Measurements from ENCODE around the gene OR10AG1.

OR10AG1 gene

DNA sequence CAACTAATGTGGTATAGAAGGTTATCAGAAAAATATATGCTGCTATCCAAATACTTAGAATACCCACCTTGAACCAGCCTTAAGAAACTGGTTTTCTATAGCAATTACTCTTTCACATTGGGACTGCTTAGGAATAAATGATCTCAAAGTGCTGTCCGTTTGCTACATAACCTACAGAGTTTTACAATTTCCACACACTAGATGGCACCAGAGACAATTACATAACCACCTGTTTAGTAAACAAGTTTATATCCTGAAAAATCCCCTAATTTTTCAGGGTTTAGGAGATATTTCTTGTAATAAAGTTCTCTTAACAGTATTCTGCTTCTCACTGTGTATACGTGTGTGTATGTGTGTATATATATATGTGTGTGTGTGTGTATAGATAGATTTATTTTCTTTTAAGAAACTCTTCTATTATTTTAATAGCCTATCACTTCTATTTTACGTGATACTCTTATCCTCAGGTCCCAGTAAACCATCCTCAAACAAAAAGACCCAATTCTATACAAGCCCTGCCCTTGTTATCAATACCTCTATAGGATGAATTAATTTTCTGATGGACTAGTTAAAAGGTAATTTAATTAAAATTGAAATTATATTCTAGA is 26.9 kb downstream of the OR10AG1 start:
- peak; percentile 57 for DNase-seq
- Histone ChIP-seq H3K9me3 (replicated peaks; ENCODE audit: insufficient read depth, low read length) (no peaks in the 10 kb centered on the region), H3K27ac (ENCODE audit: low read length) (no peak overlapping the region), H3K79me2 (ENCODE audit: low read length) (no peaks in the 10 kb centered on the region), H3K36me3 (replicated peaks; ENCODE audit: insufficient read depth, low read length) (no peaks in the 10 kb centered on the region), H3K9me2 (replicated peaks; ENCODE audit: insufficient read depth, low read length) (no peaks in the 10 kb centered on the region), H3K4me3 (ENCODE audit: low read length) (no peak overlapping the region), H2AFZ (ENCODE audit: low read length) (no peak overlapping the region), H3K27me3 (replicated peaks; ENCODE audit: insufficient read depth, low read length) (no peaks in the 10 kb centered on the region), H3K4me2 (ENCODE audit: low read depth, low read length) (no peak overlapping the region), H4K20me1 (ENCODE audit: insufficient read depth, low read length) (no peaks in the 10 kb centered on the region), H3K4me1 (ENCODE audit: low read length) (no peaks in the 10 kb centered on the region), H3F3A (ENCODE audit: insufficient read depth, low read length) (no peaks in the 10 kb centered on the region), H3K9ac (ENCODE audit: low read length) (no peak overlapping the region)
- TF ChIP-seq, protein P1, sequence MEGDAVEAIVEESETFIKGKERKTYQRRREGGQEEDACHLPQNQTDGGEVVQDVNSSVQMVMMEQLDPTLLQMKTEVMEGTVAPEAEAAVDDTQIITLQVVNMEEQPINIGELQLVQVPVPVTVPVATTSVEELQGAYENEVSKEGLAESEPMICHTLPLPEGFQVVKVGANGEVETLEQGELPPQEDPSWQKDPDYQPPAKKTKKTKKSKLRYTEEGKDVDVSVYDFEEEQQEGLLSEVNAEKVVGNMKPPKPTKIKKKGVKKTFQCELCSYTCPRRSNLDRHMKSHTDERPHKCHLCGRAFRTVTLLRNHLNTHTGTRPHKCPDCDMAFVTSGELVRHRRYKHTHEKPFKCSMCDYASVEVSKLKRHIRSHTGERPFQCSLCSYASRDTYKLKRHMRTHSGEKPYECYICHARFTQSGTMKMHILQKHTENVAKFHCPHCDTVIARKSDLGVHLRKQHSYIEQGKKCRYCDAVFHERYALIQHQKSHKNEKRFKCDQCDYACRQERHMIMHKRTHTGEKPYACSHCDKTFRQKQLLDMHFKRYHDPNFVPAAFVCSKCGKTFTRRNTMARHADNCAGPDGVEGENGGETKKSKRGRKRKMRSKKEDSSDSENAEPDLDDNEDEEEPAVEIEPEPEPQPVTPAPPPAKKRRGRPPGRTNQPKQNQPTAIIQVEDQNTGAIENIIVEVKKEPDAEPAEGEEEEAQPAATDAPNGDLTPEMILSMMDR (IDR thresholded peaks at IDR 0.05; ENCODE audit: low read length): peak; percentile 59
- TF ChIP-seq EZH2 (optimal IDR thresholded peaks at IDR 0.05; ENCODE audit: low read depth, low read length): no peak

DNA sequence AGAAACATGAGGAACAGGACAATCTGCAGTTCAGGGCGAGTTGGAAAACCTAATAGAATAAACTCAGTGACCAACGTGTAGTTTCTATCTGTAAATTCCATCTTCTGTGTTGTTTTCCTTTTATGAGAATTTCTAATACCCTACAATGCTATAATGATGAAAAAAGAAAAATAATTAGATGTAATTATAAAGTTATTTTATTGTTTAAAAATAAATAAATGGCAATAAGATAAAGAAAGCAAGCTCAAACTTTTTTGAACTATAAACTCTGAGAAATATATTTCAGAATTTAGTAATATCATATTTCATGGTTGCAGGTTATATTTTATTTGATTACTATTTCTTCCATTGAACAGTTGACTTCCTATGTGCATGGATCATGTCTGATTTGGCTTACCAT is 33.4 kb downstream of the OR10AG1 start, which contains the start of gene OR5I1:
TSS of gene OR5I1 (minus strand) at position 101 of the 400 bp plus-strand sequence. CDS start at position 101, 0 bp downstream.
- Histone ChIP-seq H3K27ac (ENCODE audit: low read length) (no peak within 1 kb of the TSS), H2AFZ (ENCODE audit: low read length) (no peak within 1 kb of the TSS), H3K79me2 (ENCODE audit: low read length) (no peaks in the 10 kb centered on the region), H3K9ac (ENCODE audit: low read length) (no peak within 1 kb of the TSS), H3K27me3 (replicated peaks; ENCODE audit: insufficient read depth, low read length) (no peaks in the 10 kb centered on the region), H3K4me3 (ENCODE audit: low read length) (no peak within 1 kb of the TSS), H3K9me2 (replicated peaks; ENCODE audit: insufficient read depth, low read length) (no peaks in the 10 kb centered on the region), H4K20me1 (ENCODE audit: insufficient read depth, low read length) (no peaks in the 10 kb centered on the region), H3K36me3 (replicated peaks; ENCODE audit: insufficient read depth, low read length) (no peaks in the 10 kb centered on the region), H3F3A (ENCODE audit: insufficient read depth, low read length) (no peaks in the 10 kb centered on the region), H3K9me3 (replicated peaks; ENCODE audit: insufficient read depth, low read length) (no peaks in the 10 kb centered on the region), H3K4me2 (ENCODE audit: low read depth, low read length) (no peak within 1 kb of the TSS), H3K4me1 (ENCODE audit: low read length) (no peaks in the 10 kb centered on the region)
- no peak for DNase-seq
- TF ChIP-seq EZH2phosphoT487 (IDR thresholded peaks at IDR 0.05; ENCODE audit: low read length) (no peak), EZH2 (optimal IDR thresholded peaks at IDR 0.05; ENCODE audit: low read depth, low read length) (no peak)
- TF ChIP-seq, protein P1 (IDR thresholded peaks at IDR 0.05; ENCODE audit: low read length): no peak

DNA sequence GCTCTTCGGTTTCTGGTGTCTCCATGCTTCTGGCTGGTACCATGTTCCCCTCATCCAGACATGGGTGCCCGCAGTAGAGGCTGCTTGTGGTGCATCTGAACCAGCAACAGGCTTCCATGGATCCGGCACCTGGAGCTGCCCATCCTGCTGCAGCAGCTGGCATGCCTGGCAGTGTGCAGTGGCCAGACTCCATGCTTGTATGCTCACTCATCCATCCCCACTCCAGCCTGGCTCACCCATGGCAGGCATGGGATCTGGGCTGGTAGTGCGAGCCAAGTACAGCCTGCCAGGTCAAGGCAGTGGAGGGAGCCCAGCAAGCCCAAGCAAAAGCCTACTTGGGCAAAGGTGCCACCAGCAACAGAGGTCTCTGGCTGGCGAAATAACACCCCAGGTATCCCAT is 49.2 kb downstream of the OR10AG1 start:
- Histone ChIP-seq H3K4me1 (ENCODE audit: low read length) (no peaks in the 10 kb centered on the region), H4K20me1 (ENCODE audit: insufficient read depth, low read length) (no peaks in the 10 kb centered on the region), H3K4me2 (ENCODE audit: low read depth, low read length) (no peak overlapping the region), H3K9me2 (replicated peaks; ENCODE audit: insufficient read depth, low read length) (no peaks in the 10 kb centered on the region), H3K9me3 (replicated peaks; ENCODE audit: insufficient read depth, low read length) (no peaks in the 10 kb centered on the region), H3K9ac (ENCODE audit: low read length) (no peak overlapping the region), H3K79me2 (ENCODE audit: low read length) (no peaks in the 10 kb centered on the region), H3K4me3 (ENCODE audit: low read length) (no peak overlapping the region), H3F3A (ENCODE audit: insufficient read depth, low read length) (no peaks in the 10 kb centered on the region), H3K27me3 (replicated peaks; ENCODE audit: insufficient read depth, low read length) (no peaks in the 10 kb centered on the region), H2AFZ (ENCODE audit: low read length) (no peak overlapping the region), H3K36me3 (replicated peaks; ENCODE audit: insufficient read depth, low read length) (no peaks in the 10 kb centered on the region), H3K27ac (ENCODE audit: low read length) (no peak overlapping the region)
- DNase-seq: no peak
- no peak for TF ChIP-seq EZH2 (optimal IDR thresholded peaks at IDR 0.05; ENCODE audit: low read depth, low read length)
- TF ChIP-seq, protein P1 (IDR thresholded peaks at IDR 0.05; ENCODE audit: low read length): no peak
- no peak for TF ChIP-seq EZH2phosphoT487 (IDR thresholded peaks at IDR 0.05; ENCODE audit: low read length)

Measured in MM.1S (cell line).